HepG2 (cell line): ENCODE measurements around the gene TBC1D1. TPM values are rescaled to one million over a fixed set of nuclear protein-coding genes. Genes with fewer than 3 reads are reported as not detected.

Experiments used
- ATAC-seq: fragments of 200-7000 bp; cut with Tn5 transposase; 3 replicates; pipeline ENCODE4 v1.9.1; 2020; ENCODE audit warnings: mild to moderate bottlenecking, moderate library complexity
- BruUV-seq: library from RNA; stranded (reverse); fragments of 400-500 nt; replicated peaks from 2 replicates; lab custom pipeline; 2021; lab: Mats Ljungman, UMichigan
- CTCF ChIA-PET: fragments of 300-600 bp; formaldehyde crosslinking; extraction: SDS; loops from one replicate; lab custom pipeline; 2021; ENCODE audit warnings: low total read pairs, inconsistent platforms, low intra/inter-chr PET ratio; lab: Yijun Ruan, JAX
- POLR2A ChIA-PET: fragments of 350-600 bp; sonication (Branson Sonifier 250); formaldehyde crosslinking; loops from one replicate; lab custom pipeline; 2020; ENCODE audit warnings: antibody characterized with exemption, inconsistent platforms; lab: Yijun Ruan, JAX
- DNase-seq: peaks from one replicate; pipeline ENCODE4 v3.0.0-alpha.2; 2015; ENCODE audit warnings: low spot score
- FAIRE-seq: peaks from 3 replicates; lab custom pipeline; 2011; peaks lifted over from hg19 to GRCh38; lab: Jason Lieb, UNC
- H2AFZ ChIP-seq: one replicate; pipeline ENCODE4 v1.6.1; 2011; ENCODE audit warnings: low read length, inconsistent platforms
- H3K27ac ChIP-seq: fragments of 300-600 bp; 3 replicates; pipeline ENCODE4 v1.8.0; 2011; ENCODE audit warnings: mixed run types, mild to moderate bottlenecking, mixed read lengths, low read length, inconsistent platforms; ENCODE audit not compliant: insufficient read depth; ENCODE audit errors: extremely low read length
- H3K27me3 ChIP-seq, 2 experiments: fragments of 200-600 bp in 1 of 2; 2 replicates in 1 of 2; 3 replicates in 1 of 2; pipeline versions ENCODE4 v1.6.0 to v1.8.0; 2011; ENCODE audit warnings: low read length in 2 of 2, mild to moderate bottlenecking in 2 of 2, moderate library complexity in 2 of 2, inconsistent platforms in 1 of 2; ENCODE audit not compliant: insufficient read depth in 2 of 2, control insufficient read depth in 1 of 2
- H3K36me3 ChIP-seq, 2 experiments: fragments of 200-600 bp in 1 of 2; replicated peaks in 1 of 2; 2 replicates in 1 of 2; 3 replicates in 1 of 2; pipeline versions ENCODE4 v1.5.1 to v1.8.0; 2011; ENCODE audit warnings: low read length in 2 of 2, inconsistent platforms in 1 of 2; ENCODE audit not compliant: insufficient read depth in 2 of 2, control insufficient read depth in 1 of 2
- H3K4me1 ChIP-seq: 2 replicates; pipeline ENCODE4 v1.5.1; 2012; ENCODE audit warnings: low read length, inconsistent platforms; ENCODE audit not compliant: insufficient read depth
- H3K4me2 ChIP-seq: 2 replicates; pipeline ENCODE4 v1.6.0; 2011; ENCODE audit warnings: low read depth, low read length, inconsistent platforms
- H3K4me3 ChIP-seq, 3 experiments: fragments of 200-600 bp in 1 of 3; sonication (generic), shearing (Covaris generic) in 1 of 3; replicated peaks in 1 of 3; 2 replicates each; pipeline ENCODE4 v1.5.1; 2011 to 2016; ENCODE audit warnings: low read length in 3 of 3, inconsistent platforms in 2 of 3, low read depth in 2 of 3, mild to moderate bottlenecking in 2 of 3, control low read depth in 1 of 3, mixed read lengths in 1 of 3; ENCODE audit not compliant: insufficient read depth in 1 of 3
- H3K79me2 ChIP-seq: one replicate; pipeline ENCODE4 v1.6.1; 2011; ENCODE audit warnings: low read length, inconsistent platforms; ENCODE audit not compliant: insufficient read depth
- H3K9ac ChIP-seq: 2 replicates; pipeline ENCODE4 v1.6.0; 2011; ENCODE audit warnings: mild to moderate bottlenecking, low read depth, low read length, inconsistent platforms; ENCODE audit not compliant: insufficient read depth
- H3K9me3 ChIP-seq: 2 replicates; pipeline ENCODE4 v1.5.1; 2012; ENCODE audit warnings: mild to moderate bottlenecking, low read length
- H4K20me1 ChIP-seq: 2 replicates; pipeline ENCODE4 v1.6.0; 2011; ENCODE audit warnings: inconsistent platforms, mild to moderate bottlenecking, low read length, moderate library complexity; ENCODE audit not compliant: insufficient read depth
- ASH2L ChIP-seq: fragments of 300-600, 200-600 bp; sonication (generic); IDR thresholded peaks from 2 replicates; pipeline ENCODE4 v1.7.0; 2017; ENCODE audit warnings: low read depth, mild to moderate bottlenecking, moderate library complexity, mixed read lengths, low read length; ENCODE audit not compliant: insufficient read length
- FLYWCH1 ChIP-seq: sonication (generic); formaldehyde crosslinking; IDR thresholded peaks from 2 replicates; pipeline ENCODE4 v1.8.1; 2023; ENCODE audit warnings: mild to moderate bottlenecking, missing genetic modification reagents
- FOXA1 ChIP-seq, 2 experiments: fragments of 450-650 bp in 1 of 2; sonication (generic) in 1 of 2; formaldehyde crosslinking in 1 of 2; IDR thresholded peaks; 2 replicates each; pipeline versions ENCODE4 v1.4.0 to v1.6.1; 2016 to 2020; ENCODE audit warnings: missing genetic modification reagents in 1 of 2
- GPBP1L1 ChIP-seq: sonication (generic); formaldehyde crosslinking; IDR thresholded peaks from 2 replicates; pipeline ENCODE4 v1.5.0; 2020; ENCODE audit warnings: mild to moderate bottlenecking, missing genetic modification reagents
- LCORL ChIP-seq, 2 experiments: fragments of 450-650 bp in 1 of 2; sonication (generic) in 1 of 2; formaldehyde crosslinking in 1 of 2; IDR thresholded peaks; 2 replicates each; pipeline versions ENCODE4 v1.5.0 to v1.6.1; 2017 to 2020; ENCODE audit warnings: antibody characterized with exemption in 1 of 2, missing genetic modification reagents in 1 of 2
- MED8 ChIP-seq: sonication (generic); formaldehyde crosslinking; IDR thresholded peaks from 2 replicates; pipeline ENCODE4 v1.8.1; 2023; ENCODE audit warnings: mild to moderate bottlenecking, missing genetic modification reagents; ENCODE audit not compliant: insufficient replicate concordance
- POLR2AphosphoS5 ChIP-seq: IDR thresholded peaks from 2 replicates; pipeline ENCODE4 v1.6.1; 2012; ENCODE audit warnings: low read depth, low read length
- POLR2G ChIP-seq: fragments of 200-400 bp; formaldehyde crosslinking; IDR thresholded peaks from 2 replicates; pipeline ENCODE4 v1.6.1; 2018; ENCODE audit warnings: mild to moderate bottlenecking, low read depth, low read length, moderate library complexity
- THRA ChIP-seq: sonication (generic); formaldehyde crosslinking; IDR thresholded peaks from 2 replicates; pipeline ENCODE4 v1.4.0; 2020; ENCODE audit warnings: missing genetic modification reagents, borderline replicate concordance
- TMF1 ChIP-seq: sonication (generic); formaldehyde crosslinking; IDR thresholded peaks from 2 replicates; pipeline ENCODE4 v1.8.1; 2022; ENCODE audit warnings: low read depth, missing genetic modification reagents
- ZBTB2 ChIP-seq: sonication (generic); formaldehyde crosslinking; IDR thresholded peaks from 2 replicates; pipeline ENCODE4 v1.8.0; 2022; ENCODE audit warnings: low read depth, missing genetic modification reagents
- ZNF101 ChIP-seq: sonication (generic); formaldehyde crosslinking; IDR thresholded peaks from 2 replicates; pipeline ENCODE4 v1.4.0; 2020; ENCODE audit warnings: mild to moderate bottlenecking, low read depth, missing genetic modification reagents, borderline replicate concordance
- ZNF234 ChIP-seq: sonication (generic); formaldehyde crosslinking; conservative IDR thresholded peaks from 2 replicates; pipeline ENCODE4 v1.5.1; 2020; ENCODE audit warnings: mild to moderate bottlenecking, missing genetic modification reagents
- ZNF574 ChIP-seq: sonication (generic); formaldehyde crosslinking; IDR thresholded peaks from 2 replicates; pipeline ENCODE4 v1.4.0; 2020; ENCODE audit warnings: missing genetic modification reagents
- WGBS: methylation state at CpG from one replicate; pipeline ENCODE4 v1.1.6; 2017; ENCODE audit warnings: low lambda C conversion rate; 5-methylcytosine and 5-hydroxymethylcytosine counted together
- in situ Hi-C: cut with HindIII; loops from 2 replicates; pipeline ENCODE4 v1.10.0; 2017; ENCODE audit warnings: low pct_unique_long_range_greater_than_20kb; ENCODE audit not compliant: extremely low pct_ligation_motif_present
- intact Hi-C: fragments of 100-400 bp; cut with micrococcal nuclease; formaldehyde crosslinking; loops from one replicate; pipeline ENCODE4 v1.10.0; 2022; ENCODE audit not compliant: unreplicated experiment
- polyA plus RNA-seq, 8 experiments: library from polyadenylated mRNA; depleted of rRNA in 3 of 8; stranded (reverse) in 7 of 8; unstranded in 1 of 8; fragments of >200 nt; fragmentation: Illumina TruSeq in 4 of 8; extraction: Trizol in 4 of 8; gene quantifications; 2 replicates each; pipeline versions ENCODE4 v1.2.1 to v1.2.3, GENCODE V29; 2011 to 2016; ENCODE audit warnings: low read depth in 4 of 8, missing spikeins in 1 of 8, mixed read lengths in 1 of 8; ENCODE audit not compliant: insufficient read depth in 1 of 8
- total RNA-seq, 5 experiments: library from RNA; depleted of rRNA; stranded (reverse); fragments of >200 nt; fragmentation: Illumina TruSeq; extraction: Trizol; gene quantifications; 2 replicates each; pipeline ENCODE4 v1.2.3, GENCODE V29; 2016; ENCODE audit warnings: low read depth in 1 of 5

Gene TBC1D1
- total and polyA plus RNA-seq, 2 of the 13 experiments (the other 11 are each of a cell fraction or from before 2014, with no cell fraction given), result 37.3 to 62.8 TPM

- no TSS peak for BruUV-seq
- H3K27me3 ChIP-seq, result no peaks in the 10 kb centered on the region
- peak overlapping the region; percentile 92 for H3K27ac ChIP-seq
- DNase-seq, result peak; percentile 91
- peak; percentile 17 for ATAC-seq
- H3K4me3 ChIP-seq, result no peak overlapping the region
- peaks cover 1 to 5% of the 10 kb centered on the region in 2 experiments; a peak in 2 of 5 replicates for H3K36me3 ChIP-seq
- intact Hi-C loops (no loop called here), in situ Hi-C loops (loop anchor here (5.0 kb wide), 1 partner anchor 34 kb away; no protein-coding TSS in a partner anchor)
- H3K79me2 ChIP-seq, result no peaks in the 10 kb centered on the region
- no peak for FAIRE-seq
- no peak overlapping the region for H2AFZ ChIP-seq
- H3K9me3 ChIP-seq, result no peaks in the 10 kb centered on the region
- ChIA-PET CTCF (no interaction called here), POLR2A (interaction anchor here (0.8 to 2.5 kb wide), 6 partner anchors 12 to 50 kb away, joined by 3 to 11 read pairs (median 4); no protein-coding TSS in a partner anchor)
- H3K9ac ChIP-seq, result peak overlapping the region; percentile 61
- H3K4me2 ChIP-seq, result peak overlapping the region; percentile 11; the same call in 1 of the 2 replicates
- no peaks in the 10 kb centered on the region for H4K20me1 ChIP-seq
- WGBS, result 70% methylated on average over 7 of the region's 7 CpGs
- peaks cover 86% of the 10 kb centered on the region for H3K4me1 ChIP-seq
- no peak for TF ChIP-seq FLYWCH1
- peak; percentile 35; the same call in 1 of the 2 replicates for TF ChIP-seq ZNF101 (CRISPR knock-in tag)
- TF ChIP-seq LCORL (IDR thresholded peaks at IDR 0.05), result no peak
- peak; percentile 48; the same call in 1 of the 2 replicates for TF ChIP-seq LCORL (CRISPR knock-in tag; IDR thresholded peaks at IDR 0.05)
- TF ChIP-seq THRA (CRISPR knock-in tag), result peak; percentile 5; the same call in 1 of the 2 replicates
- TF ChIP-seq GPBP1L1, result no peak
- 0 out of 2 replicates have a peak, but pooled peaks have one; percentile 27 for TF ChIP-seq POLR2G
- TF ChIP-seq POLR2AphosphoS5, result no peak
- peak; percentile 39 for TF ChIP-seq ASH2L
- TF ChIP-seq MED8 (CRISPR knock-in tag), result no peak
- no peak for TF ChIP-seq TMF1 (CRISPR knock-in tag)
- no peak for TF ChIP-seq ZNF574 (CRISPR knock-in tag)
- no peak for TF ChIP-seq ZBTB2
- TF ChIP-seq FOXA1 (IDR thresholded peaks at IDR 0.05), result no peak
- 0 out of 2 replicates have a peak, but pooled peaks have one; percentile 24 for TF ChIP-seq FOXA1 (CRISPR knock-in tag; IDR thresholded peaks at IDR 0.05)
- no peak for TF ChIP-seq ZNF234
Measured at GRCh38 chr4:38128478-38129459, 237.9 kb downstream of the TBC1D1 start.
